ENCODE measurements around the gene PIGW. TPM values are rescaled to one million over a fixed set of nuclear protein-coding genes. Genes with fewer than 3 reads are reported as not detected.
"Not testable (repeated sequence)": the region's sequence is repeated elsewhere in the genome, so short reads cannot be mapped to it uniquely, and the experiment has no call there.

PIGW gene
- total and polyA plus RNA-seq, 2 donors (not counting 1 experiment from before 2014, with no cell fraction given): 2.6 to 10.1 TPM

DNA sequence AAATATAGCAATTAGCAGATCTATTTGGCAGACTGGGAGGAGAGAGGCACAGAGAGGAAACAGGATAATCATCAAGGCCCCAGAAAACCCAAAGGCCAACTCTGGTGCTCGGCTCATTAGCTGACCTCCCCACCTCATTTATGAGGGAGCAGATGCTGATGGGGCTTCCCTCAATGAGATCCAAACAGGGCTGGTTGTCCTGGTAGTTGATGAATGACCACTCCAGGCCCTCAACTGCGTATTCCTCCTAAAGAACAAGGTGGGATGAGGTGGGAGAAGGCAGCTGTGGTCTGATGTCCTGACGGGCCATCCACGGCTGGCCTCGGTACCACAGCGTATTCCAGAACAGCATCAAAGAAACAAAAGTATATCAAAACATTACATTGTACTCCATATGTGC is 27.5 kb upstream of the PIGW start:
- no peak overlapping the region for H3K4me3 ChIP-seq (replicated peaks in 1 of 4; ENCODE audit: control extremely low read depth in 1 of 4, insufficient read depth in 1 of 4, low read depth in 3 of 4, low read length in 4 of 4)
- H4K20me1 ChIP-seq (ENCODE audit: control insufficient read depth, extremely low read depth, insufficient read depth, low read length): no peaks in the 10 kb centered on the region
- no peaks in the 10 kb centered on the region for H3K4me1 ChIP-seq (ENCODE audit: control insufficient read depth, extremely low read depth, insufficient read depth, low read length)
- no peak overlapping the region for H3K27ac ChIP-seq (ENCODE audit: insufficient read depth, low read length)
- H3K79me2 ChIP-seq (ENCODE audit: control insufficient read depth, insufficient read depth, low read length): no peaks in the 10 kb centered on the region
- TF ChIP-seq CTCF (conservative IDR thresholded peaks at IDR 0.05 in 1 of 2, IDR thresholded peaks at IDR 0.05 in 1 of 2; ENCODE audit: low read depth in 1 of 2, low read length in 2 of 2): no peak
- TF ChIP-seq EZH2 (IDR thresholded peaks at IDR 0.05; ENCODE audit: low read length, missing control alignments): no peak
- no peak for DNase-seq (ENCODE audit: low read depth in 2 of 2)
- H3K4me2 ChIP-seq (ENCODE audit: extremely low read depth, insufficient read depth, low read length): no peak overlapping the region
- H3K27me3 ChIP-seq (ENCODE audit: control insufficient read depth, insufficient read depth, low read length): no peaks in the 10 kb centered on the region
- H2AFZ ChIP-seq (ENCODE audit: low read length): no peak overlapping the region
- H3K9me3 ChIP-seq (ENCODE audit: control insufficient read depth, insufficient read depth, low read depth, low read length): no peaks in the 10 kb centered on the region
- no peak overlapping the region for H3K9ac ChIP-seq (ENCODE audit: insufficient read depth, low read length)
- H3K36me3 ChIP-seq (ENCODE audit: control insufficient read depth, insufficient read depth, low read length): peaks cover 16% of the 10 kb centered on the region

DNA sequence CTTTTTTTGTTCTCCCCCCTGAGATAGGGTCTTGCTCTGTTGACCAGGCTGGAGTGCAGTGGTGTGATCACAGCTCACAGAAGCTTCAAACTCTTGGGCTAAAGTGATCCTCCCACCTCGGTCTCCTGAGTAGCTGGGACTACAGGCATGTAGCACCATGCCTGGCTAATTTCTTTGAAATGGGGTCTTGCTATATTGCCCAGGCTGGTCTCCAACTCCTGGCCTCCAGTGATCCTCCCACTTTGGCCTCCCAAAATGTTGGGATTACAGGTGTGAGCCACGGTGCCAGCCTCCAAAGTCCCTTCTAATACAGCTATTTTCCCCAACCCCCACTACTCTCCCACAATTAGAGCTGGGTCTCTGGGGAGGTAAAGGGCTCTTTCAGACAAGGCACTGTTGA is 26.3 kb upstream of the PIGW start:
- not testable (repeated sequence) for H3K4me3 ChIP-seq (replicated peaks in 1 of 4; ENCODE audit: control extremely low read depth in 1 of 4, insufficient read depth in 1 of 4, low read depth in 3 of 4, low read length in 4 of 4); H3K27ac ChIP-seq (ENCODE audit: insufficient read depth, low read length); H3K4me2 ChIP-seq (ENCODE audit: extremely low read depth, insufficient read depth, low read length); H4K20me1 ChIP-seq (ENCODE audit: control insufficient read depth, extremely low read depth, insufficient read depth, low read length); H3K9ac ChIP-seq (ENCODE audit: insufficient read depth, low read length); DNase-seq (ENCODE audit: low read depth in 2 of 2); H3K9me3 ChIP-seq (ENCODE audit: control insufficient read depth, insufficient read depth, low read depth, low read length); H3K27me3 ChIP-seq (ENCODE audit: control insufficient read depth, insufficient read depth, low read length); H2AFZ ChIP-seq (ENCODE audit: low read length); H3K79me2 ChIP-seq (ENCODE audit: control insufficient read depth, insufficient read depth, low read length); H3K4me1 ChIP-seq (ENCODE audit: control insufficient read depth, extremely low read depth, insufficient read depth, low read length)
- peaks cover 16% of the 10 kb centered on the region for H3K36me3 ChIP-seq (ENCODE audit: control insufficient read depth, insufficient read depth, low read length)

DNA sequence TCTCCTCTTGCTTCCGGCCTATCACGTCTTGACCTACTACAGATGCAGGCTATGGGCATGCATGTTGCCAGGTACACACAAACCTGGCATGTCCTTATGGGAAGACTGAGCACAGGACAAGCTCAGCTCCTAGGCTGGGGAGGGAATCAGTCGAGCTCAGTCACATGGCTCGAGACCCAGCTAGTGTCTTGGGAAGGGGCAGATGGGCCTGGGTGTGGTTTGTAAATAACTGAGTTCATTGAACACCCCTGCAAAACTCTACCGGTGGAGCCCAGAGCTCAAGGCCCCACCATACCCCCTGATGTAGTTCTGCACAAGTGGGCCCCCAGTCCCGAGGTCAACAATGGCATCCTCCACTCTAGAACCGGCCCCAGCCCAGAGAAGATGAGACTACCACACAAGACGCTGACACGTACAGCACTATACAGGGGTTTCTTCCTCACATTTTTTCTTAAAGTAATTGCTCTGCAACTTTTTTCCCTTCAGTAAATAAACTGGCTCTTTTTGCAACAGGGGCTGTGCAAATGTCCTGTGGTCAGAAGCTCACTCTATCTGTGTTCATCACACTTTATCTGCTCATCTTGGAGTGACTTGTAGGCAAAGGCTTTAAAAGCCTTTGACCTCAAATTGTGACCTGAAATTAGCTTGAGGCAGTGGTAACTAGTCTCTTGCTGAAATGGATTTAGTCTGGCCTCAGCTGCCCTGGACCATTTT is 25.4 kb upstream of the PIGW start:
- H3K27me3 ChIP-seq (ENCODE audit: control insufficient read depth, insufficient read depth, low read length): no peaks in the 10 kb centered on the region
- H3K4me2 ChIP-seq (ENCODE audit: extremely low read depth, insufficient read depth, low read length): no peak overlapping the region
- no peak overlapping the region for H2AFZ ChIP-seq (ENCODE audit: low read length)
- no peak for DNase-seq (ENCODE audit: low read depth in 2 of 2)
- H4K20me1 ChIP-seq (ENCODE audit: control insufficient read depth, extremely low read depth, insufficient read depth, low read length): no peaks in the 10 kb centered on the region
- H3K4me3 ChIP-seq (replicated peaks in 1 of 4; ENCODE audit: control extremely low read depth in 1 of 4, insufficient read depth in 1 of 4, low read depth in 3 of 4, low read length in 4 of 4): no peak overlapping the region
- H3K79me2 ChIP-seq (ENCODE audit: control insufficient read depth, insufficient read depth, low read length): no peaks in the 10 kb centered on the region
- no peak overlapping the region for H3K9ac ChIP-seq (ENCODE audit: insufficient read depth, low read length)
- no peaks in the 10 kb centered on the region for H3K9me3 ChIP-seq (ENCODE audit: control insufficient read depth, insufficient read depth, low read depth, low read length)
- peaks cover 13% of the 10 kb centered on the region for H3K36me3 ChIP-seq (ENCODE audit: control insufficient read depth, insufficient read depth, low read length)
- no peak overlapping the region for H3K27ac ChIP-seq (ENCODE audit: insufficient read depth, low read length)
- TF ChIP-seq CTCF (conservative IDR thresholded peaks at IDR 0.05 in 1 of 2, IDR thresholded peaks at IDR 0.05 in 1 of 2; ENCODE audit: low read depth in 1 of 2, low read length in 2 of 2): no peak
- no peak for TF ChIP-seq EZH2 (IDR thresholded peaks at IDR 0.05; ENCODE audit: low read length, missing control alignments)
- no peaks in the 10 kb centered on the region for H3K4me1 ChIP-seq (ENCODE audit: control insufficient read depth, extremely low read depth, insufficient read depth, low read length)
